ENCODE data around the gene ZMIZ1.

Gene ZMIZ1

DNA sequence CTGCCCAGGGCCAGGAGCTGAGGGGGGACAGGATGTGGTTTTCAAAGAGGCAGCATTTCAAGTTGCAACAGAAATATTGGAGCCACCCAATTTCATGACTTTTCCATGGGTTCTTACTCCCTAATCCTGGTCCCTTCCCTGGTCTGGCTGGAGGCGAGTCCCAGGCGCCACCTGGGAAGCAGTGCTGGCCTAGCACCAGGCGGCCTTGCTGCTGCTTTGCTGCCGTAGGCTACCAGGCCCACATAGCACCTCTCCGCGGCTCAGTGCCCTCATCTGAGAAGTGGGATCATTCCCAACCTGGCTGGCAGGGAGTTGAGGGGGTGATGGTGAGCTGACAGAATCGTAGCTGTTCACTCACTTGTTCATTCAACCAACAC is 33.7 kb downstream of the ZMIZ1 start:
- Histone ChIP-seq H3K4me1 (ENCODE audit: control insufficient read depth, insufficient read depth, low read length) (peaks cover 5% of the 10 kb centered on the region; the same call in 1 of the 2 replicates), H3K36me3 (ENCODE audit: control insufficient read depth in 2 of 2, insufficient read depth in 1 of 2, low read length in 2 of 2) (no peaks in the 10 kb centered on the region), H3K27ac (ENCODE audit: extremely low read depth, low read depth, low read length) (no peak overlapping the region), H3K4me3 (ENCODE audit: low read depth, low read length) (no peak overlapping the region), H3K9me3 (ENCODE audit: control insufficient read depth, insufficient read depth, low read depth, low read length) (no peaks in the 10 kb centered on the region)
- no peak for TF ChIP-seq ZBTB8A (tag by site-specific recombination; IDR thresholded peaks at IDR 0.05)
- TF ChIP-seq GFI1B (tag by site-specific recombination; IDR thresholded peaks at IDR 0.05), result no peak
- TF ChIP-seq, protein P1, sequence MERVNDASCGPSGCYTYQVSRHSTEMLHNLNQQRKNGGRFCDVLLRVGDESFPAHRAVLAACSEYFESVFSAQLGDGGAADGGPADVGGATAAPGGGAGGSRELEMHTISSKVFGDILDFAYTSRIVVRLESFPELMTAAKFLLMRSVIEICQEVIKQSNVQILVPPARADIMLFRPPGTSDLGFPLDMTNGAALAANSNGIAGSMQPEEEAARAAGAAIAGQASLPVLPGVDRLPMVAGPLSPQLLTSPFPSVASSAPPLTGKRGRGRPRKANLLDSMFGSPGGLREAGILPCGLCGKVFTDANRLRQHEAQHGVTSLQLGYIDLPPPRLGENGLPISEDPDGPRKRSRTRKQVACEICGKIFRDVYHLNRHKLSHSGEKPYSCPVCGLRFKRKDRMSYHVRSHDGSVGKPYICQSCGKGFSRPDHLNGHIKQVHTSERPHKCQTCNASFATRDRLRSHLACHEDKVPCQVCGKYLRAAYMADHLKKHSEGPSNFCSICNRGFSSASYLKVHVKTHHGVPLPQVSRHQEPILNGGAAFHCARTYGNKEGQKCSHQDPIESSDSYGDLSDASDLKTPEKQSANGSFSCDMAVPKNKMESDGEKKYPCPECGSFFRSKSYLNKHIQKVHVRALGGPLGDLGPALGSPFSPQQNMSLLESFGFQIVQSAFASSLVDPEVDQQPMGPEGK (tag by site-specific recombination; IDR thresholded peaks at IDR 0.05), result 0 out of 2 replicates have a peak, but pooled peaks have one; percentile 0
- TF ChIP-seq ZFP3 (tag by site-specific recombination; IDR thresholded peaks at IDR 0.05; ENCODE audit: low read depth), result no peak
- TF ChIP-seq, protein P2, sequence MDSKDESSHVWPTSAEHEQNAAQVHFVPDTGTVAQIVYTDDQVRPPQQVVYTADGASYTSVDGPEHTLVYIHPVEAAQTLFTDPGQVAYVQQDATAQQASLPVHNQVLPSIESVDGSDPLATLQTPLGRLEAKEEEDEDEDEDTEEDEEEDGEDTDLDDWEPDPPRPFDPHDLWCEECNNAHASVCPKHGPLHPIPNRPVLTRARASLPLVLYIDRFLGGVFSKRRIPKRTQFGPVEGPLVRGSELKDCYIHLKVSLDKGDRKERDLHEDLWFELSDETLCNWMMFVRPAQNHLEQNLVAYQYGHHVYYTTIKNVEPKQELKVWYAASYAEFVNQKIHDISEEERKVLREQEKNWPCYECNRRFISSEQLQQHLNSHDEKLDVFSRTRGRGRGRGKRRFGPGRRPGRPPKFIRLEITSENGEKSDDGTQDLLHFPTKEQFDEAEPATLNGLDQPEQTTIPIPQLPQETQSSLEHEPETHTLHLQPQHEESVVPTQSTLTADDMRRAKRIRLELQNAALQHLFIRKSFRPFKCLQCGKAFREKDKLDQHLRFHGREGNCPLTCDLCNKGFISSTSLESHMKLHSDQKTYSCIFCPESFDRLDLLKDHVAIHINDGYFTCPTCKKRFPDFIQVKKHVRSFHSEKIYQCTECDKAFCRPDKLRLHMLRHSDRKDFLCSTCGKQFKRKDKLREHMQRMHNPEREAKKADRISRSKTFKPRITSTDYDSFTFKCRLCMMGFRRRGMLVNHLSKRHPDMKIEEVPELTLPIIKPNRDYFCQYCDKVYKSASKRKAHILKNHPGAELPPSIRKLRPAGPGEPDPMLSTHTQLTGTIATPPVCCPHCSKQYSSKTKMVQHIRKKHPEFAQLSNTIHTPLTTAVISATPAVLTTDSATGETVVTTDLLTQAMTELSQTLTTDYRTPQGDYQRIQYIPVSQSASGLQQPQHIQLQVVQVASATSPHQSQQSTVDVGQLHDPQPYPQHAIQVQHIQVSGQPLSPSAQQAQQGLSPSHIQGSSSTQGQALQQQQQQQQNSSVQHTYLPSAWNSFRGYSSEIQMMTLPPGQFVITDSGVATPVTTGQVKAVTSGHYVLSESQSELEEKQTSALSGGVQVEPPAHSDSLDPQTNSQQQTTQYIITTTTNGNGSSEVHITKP (tag by site-specific recombination; IDR thresholded peaks at IDR 0.05), result peak; percentile 88
- ChIA-PET POLR2A (no interaction called here), CTCF (interaction anchor here (0.9 to 1.9 kb wide), 3 partner anchors 12 to 93 kb away, joined by 3 to 8 read pairs (median 3); no protein-coding TSS in a partner anchor)

DNA sequence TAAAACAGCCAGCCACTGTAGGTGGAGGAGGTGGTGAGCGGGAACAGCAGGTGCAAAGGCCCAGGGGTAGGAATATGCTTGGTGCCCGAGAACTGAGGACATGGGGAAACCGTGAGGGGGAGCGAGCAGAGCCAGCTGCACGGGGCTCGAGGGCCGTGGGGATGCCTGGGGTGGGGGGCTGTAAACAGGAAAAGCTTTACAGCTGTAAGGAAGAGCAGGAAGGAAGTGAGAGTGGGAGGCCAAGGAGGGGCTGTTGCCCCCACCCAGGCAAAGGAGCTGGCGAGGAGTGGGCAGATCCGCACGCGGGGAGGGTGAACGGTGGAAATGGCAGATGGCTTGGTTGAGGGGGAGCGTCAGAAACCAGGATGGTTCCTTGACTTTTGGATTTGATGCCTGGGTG is 34.4 kb downstream of the ZMIZ1 start:
- H3K4me1 ChIP-seq (ENCODE audit: control insufficient read depth, insufficient read depth, low read length), result peaks cover 5% of the 10 kb centered on the region; the same call in 1 of the 2 replicates
- POLR2A ChIA-PET, result no interaction called here
- CTCF ChIA-PET, result interaction anchor here (0.9 to 1.9 kb wide), 3 partner anchors 11 to 92 kb away, joined by 3 to 8 read pairs (median 3); no protein-coding TSS in a partner anchor

DNA sequence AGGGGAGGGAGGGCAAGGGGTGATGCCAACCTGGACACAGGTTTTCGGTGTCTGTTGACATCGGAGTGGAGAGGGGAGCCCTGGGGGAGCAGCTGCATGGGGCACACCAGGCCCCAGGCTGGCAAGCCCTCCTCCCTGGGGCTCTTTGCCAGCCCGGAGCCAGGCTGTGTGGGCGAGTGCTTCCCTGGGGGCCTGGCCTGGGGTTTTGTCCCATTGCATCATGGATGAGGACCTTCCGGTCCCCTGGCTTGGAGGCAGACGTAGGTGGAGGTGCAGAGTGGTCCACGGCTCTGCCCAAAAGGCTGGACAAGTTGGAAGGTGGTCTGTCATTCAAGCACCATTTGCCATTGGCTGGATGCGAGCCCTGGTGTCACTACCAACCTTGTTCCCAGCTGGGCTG is 34.8 kb downstream of the ZMIZ1 start:
- no peaks in the 10 kb centered on the region for H3K9me3 ChIP-seq (ENCODE audit: control insufficient read depth, insufficient read depth, low read depth, low read length)
- CTCF ChIA-PET, result no interaction called here
- H3K27ac ChIP-seq (ENCODE audit: extremely low read depth, low read depth, low read length), result no peak overlapping the region
- no peak overlapping the region for H3K4me3 ChIP-seq (ENCODE audit: low read depth, low read length)
- H3K4me1 ChIP-seq (ENCODE audit: control insufficient read depth, insufficient read depth, low read length), result peaks cover 5% of the 10 kb centered on the region; the same call in 1 of the 2 replicates
- H3K36me3 ChIP-seq (ENCODE audit: control insufficient read depth in 2 of 2, insufficient read depth in 1 of 2, low read length in 2 of 2), result no peaks in the 10 kb centered on the region
- POLR2A ChIA-PET, result no interaction called here
- TF ChIP-seq ZNF37A (tag by site-specific recombination; IDR thresholded peaks at IDR 0.05) (no peak), ZFHX2 (tag by site-specific recombination; conservative IDR thresholded peaks at IDR 0.05) (0 out of 2 replicates have a peak, but pooled peaks have one; percentile 31), GLIS1 (tag by site-specific recombination; IDR thresholded peaks at IDR 0.05) (peak; percentile 70), ZNF510 (tag by site-specific recombination; IDR thresholded peaks at IDR 0.05; ENCODE audit: insufficient replicate concordance) (no peak)
- TF ChIP-seq, protein P3, sequence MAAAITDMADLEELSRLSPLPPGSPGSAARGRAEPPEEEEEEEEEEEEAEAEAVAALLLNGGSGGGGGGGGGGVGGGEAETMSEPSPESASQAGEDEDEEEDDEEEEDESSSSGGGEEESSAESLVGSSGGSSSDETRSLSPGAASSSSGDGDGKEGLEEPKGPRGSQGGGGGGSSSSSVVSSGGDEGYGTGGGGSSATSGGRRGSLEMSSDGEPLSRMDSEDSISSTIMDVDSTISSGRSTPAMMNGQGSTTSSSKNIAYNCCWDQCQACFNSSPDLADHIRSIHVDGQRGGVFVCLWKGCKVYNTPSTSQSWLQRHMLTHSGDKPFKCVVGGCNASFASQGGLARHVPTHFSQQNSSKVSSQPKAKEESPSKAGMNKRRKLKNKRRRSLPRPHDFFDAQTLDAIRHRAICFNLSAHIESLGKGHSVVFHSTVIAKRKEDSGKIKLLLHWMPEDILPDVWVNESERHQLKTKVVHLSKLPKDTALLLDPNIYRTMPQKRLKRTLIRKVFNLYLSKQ (tag by site-specific recombination; IDR thresholded peaks at IDR 0.05; ENCODE audit: borderline replicate concordance), result no peak
- TF ChIP-seq, protein P4, sequence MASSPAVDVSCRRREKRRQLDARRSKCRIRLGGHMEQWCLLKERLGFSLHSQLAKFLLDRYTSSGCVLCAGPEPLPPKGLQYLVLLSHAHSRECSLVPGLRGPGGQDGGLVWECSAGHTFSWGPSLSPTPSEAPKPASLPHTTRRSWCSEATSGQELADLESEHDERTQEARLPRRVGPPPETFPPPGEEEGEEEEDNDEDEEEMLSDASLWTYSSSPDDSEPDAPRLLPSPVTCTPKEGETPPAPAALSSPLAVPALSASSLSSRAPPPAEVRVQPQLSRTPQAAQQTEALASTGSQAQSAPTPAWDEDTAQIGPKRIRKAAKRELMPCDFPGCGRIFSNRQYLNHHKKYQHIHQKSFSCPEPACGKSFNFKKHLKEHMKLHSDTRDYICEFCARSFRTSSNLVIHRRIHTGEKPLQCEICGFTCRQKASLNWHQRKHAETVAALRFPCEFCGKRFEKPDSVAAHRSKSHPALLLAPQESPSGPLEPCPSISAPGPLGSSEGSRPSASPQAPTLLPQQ (tag by site-specific recombination; IDR thresholded peaks at IDR 0.05), result no peak
- TF ChIP-seq, protein P5, sequence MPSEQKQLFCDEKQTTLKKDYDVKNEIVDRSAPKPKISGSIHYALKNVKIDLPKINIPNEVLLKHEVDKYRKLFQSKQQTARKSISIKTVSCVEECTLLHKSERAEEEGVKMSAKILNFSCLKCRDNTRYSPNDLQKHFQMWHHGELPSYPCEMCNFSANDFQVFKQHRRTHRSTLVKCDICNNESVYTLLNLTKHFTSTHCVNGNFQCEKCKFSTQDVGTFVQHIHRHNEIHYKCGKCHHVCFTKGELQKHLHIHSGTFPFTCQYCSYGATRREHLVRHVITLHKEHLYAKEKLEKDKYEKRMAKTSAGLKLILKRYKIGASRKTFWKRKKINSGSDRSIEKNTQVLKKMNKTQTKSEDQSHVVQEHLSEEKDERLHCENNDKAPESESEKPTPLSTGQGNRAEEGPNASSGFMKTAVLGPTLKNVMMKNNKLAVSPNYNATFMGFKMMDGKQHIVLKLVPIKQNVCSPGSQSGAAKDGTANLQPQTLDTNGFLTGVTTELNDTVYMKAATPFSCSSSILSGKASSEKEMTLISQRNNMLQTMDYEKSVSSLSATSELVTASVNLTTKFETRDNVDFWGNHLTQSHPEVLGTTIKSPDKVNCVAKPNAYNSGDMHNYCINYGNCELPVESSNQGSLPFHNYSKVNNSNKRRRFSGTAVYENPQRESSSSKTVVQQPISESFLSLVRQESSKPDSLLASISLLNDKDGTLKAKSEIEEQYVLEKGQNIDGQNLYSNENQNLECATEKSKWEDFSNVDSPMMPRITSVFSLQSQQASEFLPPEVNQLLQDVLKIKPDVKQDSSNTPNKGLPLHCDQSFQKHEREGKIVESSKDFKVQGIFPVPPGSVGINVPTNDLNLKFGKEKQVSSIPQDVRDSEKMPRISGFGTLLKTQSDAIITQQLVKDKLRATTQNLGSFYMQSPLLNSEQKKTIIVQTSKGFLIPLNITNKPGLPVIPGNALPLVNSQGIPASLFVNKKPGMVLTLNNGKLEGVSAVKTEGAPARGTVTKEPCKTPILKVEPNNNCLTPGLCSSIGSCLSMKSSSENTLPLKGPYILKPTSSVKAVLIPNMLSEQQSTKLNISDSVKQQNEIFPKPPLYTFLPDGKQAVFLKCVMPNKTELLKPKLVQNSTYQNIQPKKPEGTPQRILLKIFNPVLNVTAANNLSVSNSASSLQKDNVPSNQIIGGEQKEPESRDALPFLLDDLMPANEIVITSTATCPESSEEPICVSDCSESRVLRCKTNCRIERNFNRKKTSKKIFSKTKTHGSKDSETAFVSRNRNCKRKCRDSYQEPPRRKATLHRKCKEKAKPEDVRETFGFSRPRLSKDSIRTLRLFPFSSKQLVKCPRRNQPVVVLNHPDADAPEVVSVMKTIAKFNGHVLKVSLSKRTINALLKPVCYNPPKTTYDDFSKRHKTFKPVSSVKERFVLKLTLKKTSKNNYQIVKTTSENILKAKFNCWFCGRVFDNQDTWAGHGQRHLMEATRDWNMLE (tag by site-specific recombination; conservative IDR thresholded peaks at IDR 0.05; ENCODE audit: low read depth), result no peak
- TF ChIP-seq, protein P6, sequence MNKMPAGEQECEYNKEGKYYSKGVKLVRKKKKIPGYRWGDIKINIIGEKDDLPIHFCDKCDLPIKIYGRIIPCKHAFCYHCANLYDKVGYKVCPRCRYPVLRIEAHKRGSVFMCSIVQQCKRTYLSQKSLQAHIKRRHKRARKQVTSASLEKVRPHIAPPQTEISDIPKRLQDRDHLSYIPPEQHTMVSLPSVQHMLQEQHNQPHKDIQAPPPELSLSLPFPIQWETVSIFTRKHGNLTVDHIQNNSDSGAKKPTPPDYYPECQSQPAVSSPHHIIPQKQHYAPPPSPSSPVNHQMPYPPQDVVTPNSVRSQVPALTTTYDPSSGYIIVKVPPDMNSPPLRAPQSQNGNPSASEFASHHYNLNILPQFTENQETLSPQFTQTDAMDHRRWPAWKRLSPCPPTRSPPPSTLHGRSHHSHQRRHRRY (tag by site-specific recombination; IDR thresholded peaks at IDR 0.05), result no peak

More for the DNA sequence above, 34.4 kb downstream of the ZMIZ1 start:
- no peak overlapping the region for H3K4me3 ChIP-seq (ENCODE audit: low read depth, low read length)
- H3K36me3 ChIP-seq (ENCODE audit: control insufficient read depth in 2 of 2, insufficient read depth in 1 of 2, low read length in 2 of 2), result no peaks in the 10 kb centered on the region
- H3K27ac ChIP-seq (ENCODE audit: extremely low read depth, low read depth, low read length), result no peak overlapping the region
- H3K9me3 ChIP-seq (ENCODE audit: control insufficient read depth, insufficient read depth, low read depth, low read length), result no peaks in the 10 kb centered on the region
- TF ChIP-seq ZNF623 (tag by site-specific recombination; IDR thresholded peaks at IDR 0.05) (peak; percentile 94), ZNF600 (tag by site-specific recombination; IDR thresholded peaks at IDR 0.05) (no peak)

All from HEK293 (cell line).